HUDEP-2 (cell line): ENCODE results near the gene ABI3BP.
"Not testable (repeated sequence)": the region's sequence is repeated elsewhere in the genome, so short reads cannot be mapped to it uniquely, and the experiment has no call there.

Experiments
- DNase-seq, 76 experiments: peaks; one replicate each; lab custom pipeline; 2025; ENCODE audit not compliant: unreplicated experiment in 76 of 76; lab: John Stamatoyannopoulos, UW

The ABI3BP gene

GRCh38 chr3:100954990-100955389, 38.2 kb downstream of the ABI3BP start:
- no peak for DNase-seq

DNA sequence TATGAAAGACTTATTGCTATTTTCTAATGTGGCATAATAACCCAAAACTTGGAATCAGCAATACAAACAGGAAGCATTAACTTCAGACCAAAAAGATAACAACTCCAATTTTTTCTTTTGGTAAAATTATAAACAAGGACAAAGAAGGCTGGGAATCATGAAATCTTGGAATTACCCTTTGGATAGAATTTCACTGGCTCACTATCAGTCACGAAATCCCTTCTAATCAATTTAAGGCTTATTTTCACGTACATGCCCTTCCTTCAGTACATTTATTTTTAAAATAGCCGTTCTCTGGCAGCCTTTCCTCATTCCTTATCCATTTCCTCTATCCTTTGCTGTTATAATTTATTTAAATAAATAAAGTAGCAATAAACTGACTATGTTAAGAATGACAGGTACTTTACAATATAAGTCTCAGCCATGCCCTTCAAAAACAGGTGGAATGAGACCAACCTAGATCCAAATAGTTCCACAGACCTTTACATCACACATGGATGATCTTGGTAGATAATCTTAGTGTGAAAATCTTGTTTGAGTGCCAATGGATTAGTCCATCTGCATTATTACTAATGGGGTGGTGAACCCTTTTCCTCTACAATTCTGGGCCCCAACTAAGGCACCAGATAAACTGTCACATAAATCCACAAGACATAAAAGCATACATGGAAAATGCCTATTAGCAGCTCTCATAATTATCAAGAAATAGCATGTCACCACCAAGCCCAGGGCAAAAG, 38.9 kb downstream of the ABI3BP start:
- DNase-seq: no peak

DNA sequence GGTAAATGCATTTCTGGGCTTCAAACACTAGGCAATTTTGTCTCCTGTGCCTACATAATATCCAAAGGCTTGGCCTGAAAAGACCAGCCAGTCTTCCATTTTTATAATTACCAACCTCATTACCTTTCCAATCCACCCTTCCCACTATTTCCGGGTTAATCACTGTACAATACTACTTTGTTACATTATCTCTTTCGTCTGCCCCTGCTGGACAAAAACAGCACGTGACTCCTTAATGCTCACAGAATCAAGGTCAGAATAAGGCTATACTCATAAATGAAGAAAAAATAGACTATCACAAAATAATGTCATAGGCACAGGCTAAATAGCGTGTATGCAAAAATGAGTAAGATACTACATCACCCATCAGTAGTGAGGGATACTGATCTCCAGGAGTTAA, 40.1 kb downstream of the ABI3BP start:
- no peak for DNase-seq

- DNase-seq: no peak
These were observed 46.1 kb downstream of the ABI3BP start for GRCh38 chr3:100947119-100947518.

DNA sequence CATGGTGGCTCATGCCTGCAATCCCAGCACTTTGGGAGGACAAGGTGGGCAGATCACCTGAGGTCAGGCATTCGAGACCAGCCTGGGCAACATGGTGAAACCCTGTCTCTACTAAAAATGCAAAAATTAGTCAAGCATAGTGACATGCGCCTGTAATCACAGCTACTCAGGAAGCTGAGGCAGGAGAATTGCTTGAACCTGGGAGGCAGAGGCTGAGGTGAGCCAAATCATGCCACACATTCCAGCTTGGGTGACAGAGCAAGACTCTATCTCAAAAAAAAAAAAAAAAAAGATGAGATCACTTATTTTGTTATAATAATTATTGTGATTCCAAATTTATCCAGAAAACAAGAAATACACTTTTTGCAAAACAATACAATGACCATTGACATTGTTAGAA, 47.1 kb downstream of the ABI3BP start:
- DNase-seq: not testable (repeated sequence)

GRCh38 chr3:100941451-100941850, 51.8 kb downstream of the ABI3BP start:
- no peak for DNase-seq

DNA sequence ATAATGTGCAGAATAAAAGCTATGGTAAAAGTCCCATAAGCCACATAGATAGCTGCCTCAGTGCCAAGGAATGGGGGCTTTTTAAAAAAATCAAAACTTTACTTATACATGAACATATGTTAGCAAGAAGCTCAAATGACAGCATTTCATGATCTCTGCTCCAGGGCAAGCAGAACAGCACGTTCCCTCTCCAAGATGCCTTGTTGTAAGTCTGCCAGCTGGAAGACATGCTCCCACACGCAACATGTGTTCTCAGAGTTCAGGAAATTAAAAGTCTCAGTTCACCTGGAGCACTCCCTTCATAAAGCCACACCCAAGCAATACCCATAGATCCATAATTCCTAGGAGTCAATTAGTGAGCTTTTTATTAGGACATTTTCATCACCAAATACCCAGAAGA, 52.2 kb downstream of the ABI3BP start:
- no peak for DNase-seq

- DNase-seq: no peak
These were observed 56.3 kb downstream of the ABI3BP start for GRCh38 chr3:100936931-100937330.

DNA sequence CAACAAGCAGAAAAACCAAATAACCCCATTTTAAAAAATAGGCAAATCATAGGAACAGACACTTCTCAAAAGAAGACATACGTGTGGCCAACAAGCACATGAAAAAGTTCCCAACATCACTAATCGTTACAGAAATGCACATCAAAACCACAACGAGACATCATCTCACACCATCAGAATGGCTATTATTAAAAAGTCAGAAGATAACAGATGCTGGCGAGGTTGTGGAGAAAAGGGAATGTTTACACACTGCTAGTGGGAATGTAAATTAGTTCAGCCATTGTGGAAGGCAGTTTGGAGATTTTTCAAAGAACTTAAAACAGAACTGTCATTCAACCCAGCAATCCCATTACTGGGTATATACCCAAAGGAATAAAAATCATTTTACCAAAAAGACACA, 60.7 kb downstream of the ABI3BP start:
- no peak for DNase-seq

GRCh38 chr3:100928638-100929428, 64.4 kb downstream of the ABI3BP start:
- no peak for DNase-seq

DNA sequence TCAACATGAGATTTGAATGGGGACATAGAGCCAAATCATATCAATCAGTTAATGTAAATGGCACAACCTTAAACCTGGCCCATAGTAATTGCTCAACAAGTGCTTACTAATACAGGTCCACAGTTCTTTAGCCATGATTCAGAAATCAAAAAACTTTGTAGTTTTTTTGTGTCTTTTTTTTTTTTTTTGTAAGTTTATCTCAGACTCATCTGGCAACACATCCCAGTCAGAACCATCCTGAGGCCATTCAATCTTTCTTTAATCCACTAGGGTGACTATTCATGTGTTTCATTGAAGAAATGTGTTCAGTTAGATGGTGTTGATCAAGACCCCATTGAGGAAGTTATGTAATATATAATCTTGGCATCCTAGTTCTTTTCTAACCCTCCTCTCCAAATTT, 65.4 kb downstream of the ABI3BP start:
- no peak for DNase-seq

DNA sequence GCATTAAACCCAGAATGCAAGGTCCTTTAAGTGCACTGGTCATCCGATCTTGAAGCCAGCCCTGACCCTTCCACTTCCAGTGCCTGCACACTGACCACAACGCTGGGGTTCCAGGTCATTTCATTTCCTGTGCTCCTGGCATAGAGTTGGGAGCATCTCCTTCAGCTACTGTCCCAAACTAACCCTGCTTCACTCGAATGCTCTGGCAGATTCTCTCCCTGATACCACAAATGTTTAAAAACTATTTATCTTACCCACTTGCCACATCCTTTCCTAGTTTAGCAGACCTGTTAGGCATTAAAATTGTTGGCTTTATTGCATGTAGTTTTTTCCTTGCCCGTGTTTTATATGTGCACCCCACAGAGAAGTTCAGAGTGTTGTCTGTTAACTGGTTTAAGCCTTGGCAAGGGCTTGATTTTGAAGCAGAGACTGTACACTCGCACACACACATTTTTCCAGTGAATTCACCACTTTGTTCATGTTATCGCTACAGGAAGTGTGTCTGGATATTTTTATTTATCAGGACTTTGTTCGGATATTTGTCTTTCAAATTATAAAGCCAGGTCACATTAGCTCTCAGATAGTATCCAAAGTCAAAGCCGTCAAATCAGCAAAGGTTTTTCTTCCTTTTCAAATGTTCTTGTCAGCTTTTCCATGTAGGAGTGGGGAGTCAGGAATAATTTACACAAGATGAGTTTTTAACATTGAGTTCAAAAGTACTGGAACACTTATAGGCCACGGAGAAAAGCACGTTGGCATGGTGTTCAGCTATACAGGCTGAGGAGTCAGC, 77.3 kb downstream of the ABI3BP start:
- DNase-seq: no peak

- no peak for DNase-seq
These were observed 79.2 kb downstream of the ABI3BP start for GRCh38 chr3:100913870-100914648.

- DNase-seq: no peak
These were observed 80.2 kb downstream of the ABI3BP start for GRCh38 chr3:100912976-100913545.

DNA sequence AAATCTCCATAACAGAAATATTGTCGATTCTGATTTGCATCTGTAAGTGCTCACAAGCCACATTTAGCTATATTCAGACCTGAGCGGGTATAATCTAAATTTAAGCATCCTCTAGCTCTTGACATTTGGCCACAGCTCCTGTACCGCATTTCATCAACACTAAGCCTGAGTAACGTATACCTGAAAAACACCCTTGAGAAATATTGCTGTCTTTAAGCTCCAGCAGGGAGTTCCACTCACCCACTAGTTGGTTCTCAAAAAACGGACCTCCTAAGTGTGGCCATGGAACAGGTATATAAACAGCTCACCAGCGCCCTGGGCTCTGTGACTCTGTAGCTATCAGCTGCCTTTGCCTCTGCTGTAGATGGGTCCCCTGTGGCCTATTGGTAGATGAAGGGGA, 80.7 kb downstream of the ABI3BP start:
- no peak for DNase-seq

DNA sequence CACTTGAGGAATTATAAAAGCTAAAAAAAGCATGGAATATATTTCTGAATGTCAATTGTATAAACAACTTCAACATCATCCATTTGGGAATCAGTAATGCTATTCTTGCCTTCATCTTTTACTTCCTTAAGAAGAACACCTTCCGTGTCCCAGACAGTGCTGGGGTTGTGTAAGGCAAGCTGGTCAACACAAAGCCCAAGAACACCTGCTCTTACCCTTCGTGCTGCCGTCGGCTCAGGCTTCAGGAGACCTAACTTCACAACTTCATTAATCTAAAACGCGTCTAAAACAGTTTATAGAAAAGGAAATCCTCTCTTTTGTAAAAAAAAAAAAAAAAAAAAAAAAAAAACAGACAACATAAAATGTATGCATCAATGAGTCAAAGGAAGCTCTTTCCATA, 81.3 kb downstream of the ABI3BP start:
- DNase-seq: no peak

GRCh38 chr3:100910986-100911385, 82.2 kb downstream of the ABI3BP start:
- no peak for DNase-seq

- no peak for DNase-seq
These were observed 90.6 kb downstream of the ABI3BP start for GRCh38 chr3:100902572-100902971.

DNA sequence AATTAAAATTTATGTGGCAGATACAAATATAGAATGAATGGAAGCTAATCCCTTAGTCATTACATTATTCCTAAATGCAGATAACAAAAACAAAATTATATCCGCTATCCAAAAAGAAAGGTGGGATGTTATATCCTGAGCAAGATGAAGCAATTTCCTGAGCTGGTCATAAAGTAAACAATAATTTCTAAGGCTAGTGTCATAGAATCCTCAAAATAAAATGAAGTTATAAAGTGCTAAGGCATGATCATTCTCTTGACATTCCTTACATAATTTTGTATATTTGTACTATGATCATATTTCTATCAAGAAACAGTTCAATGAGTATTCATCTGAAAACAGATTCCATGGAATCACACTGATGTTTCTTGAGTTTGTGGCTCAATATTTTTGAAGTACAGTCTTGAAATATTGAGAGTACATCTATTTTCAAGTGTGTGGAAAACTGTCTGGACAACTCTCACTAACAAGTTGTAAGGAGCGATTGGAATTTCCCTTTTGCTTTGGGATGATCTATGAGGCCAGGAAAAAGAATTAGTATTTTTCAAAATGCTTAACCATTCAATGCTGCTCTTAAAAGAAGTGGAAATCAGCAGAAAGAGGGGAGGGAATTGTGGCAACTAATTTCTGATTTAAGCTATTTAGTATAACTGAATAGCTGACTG, 92.4 kb downstream of the ABI3BP start:
- DNase-seq: no peak
